GM21576 (cell line): ENCODE results near the gene MED15.
"Not testable (repeated sequence)": the region's sequence is repeated elsewhere in the genome, so short reads cannot be mapped to it uniquely, and the experiment has no call there.

ENCODE experiments used
- ATAC-seq: cut with Tn5 transposase; IDR thresholded peaks from one replicate; pipeline ENCODE4 v1.9.1; 2021; ENCODE audit warnings: mild to moderate bottlenecking, moderate library complexity; ENCODE audit not compliant: unreplicated experiment

Gene MED15

GRCh38 chr22:20581503-20582170 lies 74.2 kb downstream of the MED15 start:
- ATAC-seq: no peak

DNA sequence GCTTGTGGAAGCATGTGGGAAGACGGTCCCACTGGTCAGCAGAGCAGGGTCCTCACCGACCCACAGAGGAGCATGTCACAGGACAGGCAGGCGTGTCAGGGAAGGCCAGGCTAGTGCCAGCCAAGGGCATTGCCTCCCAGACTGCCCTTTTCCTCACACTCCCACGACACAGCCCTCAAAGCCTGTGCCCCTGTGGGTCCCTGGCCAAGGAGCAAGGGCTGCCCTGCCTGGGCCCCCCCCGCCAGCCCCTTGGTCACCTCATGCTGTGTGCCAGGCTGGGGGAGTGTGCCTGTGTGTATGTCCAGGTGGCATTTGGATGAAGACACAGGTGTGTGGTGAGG lies 74.7 kb downstream of the MED15 start:
- ATAC-seq: no peak

DNA sequence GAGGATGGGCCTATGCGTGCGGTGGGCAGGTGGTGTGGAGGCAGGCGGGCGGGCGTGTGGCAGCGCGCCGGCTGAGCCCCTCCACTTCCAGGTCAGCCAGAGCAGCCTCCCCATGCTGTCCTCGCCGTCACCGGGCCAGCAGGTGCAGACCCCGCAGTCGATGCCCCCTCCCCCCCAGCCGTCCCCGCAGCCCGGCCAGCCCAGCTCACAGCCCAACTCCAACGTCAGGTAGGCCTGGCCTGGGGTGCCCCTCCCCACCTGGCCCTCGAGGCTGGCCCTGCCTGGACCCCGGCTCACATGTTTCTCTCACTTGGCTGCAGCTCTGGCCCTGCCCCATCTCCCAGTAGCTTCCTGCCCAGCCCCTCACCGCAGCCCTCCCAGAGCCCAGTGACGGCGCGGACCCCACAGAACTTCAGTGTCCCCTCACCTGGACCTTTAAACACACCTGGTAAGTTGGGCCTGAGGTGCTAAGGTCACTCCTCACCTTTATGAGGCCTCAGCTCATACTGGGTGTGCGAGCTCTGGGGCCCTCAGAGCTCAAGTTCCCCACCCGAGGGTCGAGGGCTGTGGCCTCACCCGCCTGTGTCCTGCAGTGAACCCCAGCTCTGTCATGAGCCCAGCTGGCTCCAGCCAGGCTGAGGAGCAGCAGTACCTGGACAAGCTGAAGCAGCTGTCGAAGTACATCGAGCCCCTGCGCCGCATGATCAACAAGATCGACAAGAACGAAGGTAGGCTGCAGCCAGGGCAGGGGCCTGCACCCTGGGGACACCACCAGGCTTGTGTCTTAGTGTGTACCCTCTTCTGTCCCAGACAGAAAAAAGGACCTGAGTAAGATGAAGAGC lies 75.3 kb downstream of the MED15 start:
- ATAC-seq: no peak

DNA sequence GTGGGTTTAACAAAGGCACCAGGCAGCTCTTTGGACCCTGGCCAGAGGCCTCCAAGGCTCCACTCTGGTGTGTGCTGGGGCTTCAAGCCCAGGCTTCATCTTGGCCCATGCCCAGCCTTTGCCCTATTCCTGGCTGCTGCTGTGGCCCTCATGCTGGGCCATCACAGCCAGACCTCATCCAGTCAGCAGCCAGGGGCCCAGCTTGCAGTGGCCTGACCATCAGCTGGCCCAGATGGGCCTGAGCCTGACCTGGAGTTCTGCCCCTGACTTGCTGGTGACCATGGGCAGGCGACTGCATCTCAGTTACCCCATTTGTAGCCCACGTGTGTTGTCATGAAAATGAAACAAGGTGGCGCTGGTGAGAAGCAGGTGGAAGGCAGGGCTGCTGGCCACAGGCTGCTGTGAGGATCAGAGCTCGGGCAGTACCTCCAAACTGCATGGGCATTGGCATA lies 76.1 kb downstream of the MED15 start:
- ATAC-seq: no peak

DNA sequence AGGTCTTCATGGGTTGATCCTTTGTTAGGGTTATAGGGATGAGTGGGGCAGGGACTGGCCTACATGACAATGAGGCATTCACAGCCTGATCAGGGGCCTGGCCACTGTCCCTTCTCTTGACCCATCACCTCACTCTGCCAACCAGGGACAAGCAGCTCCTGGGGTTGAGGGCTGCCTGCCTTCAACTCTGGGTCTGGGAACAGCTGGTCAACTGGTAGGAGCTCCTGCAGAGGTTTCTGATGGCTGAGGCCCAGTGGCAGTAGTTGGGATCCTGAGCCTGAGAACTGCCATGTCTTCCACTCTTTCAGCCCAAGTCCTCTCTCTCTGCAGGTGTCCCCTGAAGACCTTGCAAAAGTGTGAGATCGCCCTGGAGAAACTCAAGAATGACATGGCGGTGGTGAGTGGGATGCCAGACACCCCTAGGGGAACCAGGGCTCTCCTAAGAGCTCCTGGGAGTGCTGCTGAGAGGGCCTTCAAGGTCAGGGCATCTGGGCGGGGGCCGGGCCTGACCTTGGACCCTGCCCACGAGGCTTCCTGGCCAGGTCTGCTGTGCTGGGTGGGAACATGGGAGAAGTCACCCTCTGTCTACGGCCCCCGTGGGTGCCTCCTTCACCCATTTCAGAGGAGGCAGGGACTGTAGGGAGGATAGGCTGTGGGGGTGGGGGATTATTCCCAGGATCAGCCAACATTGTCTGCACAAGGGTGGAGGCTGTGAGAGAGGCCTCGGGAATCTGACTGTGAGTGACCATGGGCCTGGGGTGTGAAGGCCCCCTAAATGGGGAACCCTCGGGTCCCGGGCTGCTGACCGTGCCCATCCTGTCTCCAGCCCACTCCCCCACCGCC lies 76.8 kb downstream of the MED15 start:
- no peak for ATAC-seq

GRCh38 chr22:20584872-20585638 lies 77.6 kb downstream of the MED15 start:
- no peak for ATAC-seq

GRCh38 chr22:20585639-20586402 lies 78.4 kb downstream of the MED15 start:
- ATAC-seq: no peak

GRCh38 chr22:20586403-20586745 lies 79.0 kb downstream of the MED15 start:
- no peak for ATAC-seq

GRCh38 chr22:20587206-20587958 lies 80.0 kb downstream of the MED15 start:
- ATAC-seq: no peak

DNA sequence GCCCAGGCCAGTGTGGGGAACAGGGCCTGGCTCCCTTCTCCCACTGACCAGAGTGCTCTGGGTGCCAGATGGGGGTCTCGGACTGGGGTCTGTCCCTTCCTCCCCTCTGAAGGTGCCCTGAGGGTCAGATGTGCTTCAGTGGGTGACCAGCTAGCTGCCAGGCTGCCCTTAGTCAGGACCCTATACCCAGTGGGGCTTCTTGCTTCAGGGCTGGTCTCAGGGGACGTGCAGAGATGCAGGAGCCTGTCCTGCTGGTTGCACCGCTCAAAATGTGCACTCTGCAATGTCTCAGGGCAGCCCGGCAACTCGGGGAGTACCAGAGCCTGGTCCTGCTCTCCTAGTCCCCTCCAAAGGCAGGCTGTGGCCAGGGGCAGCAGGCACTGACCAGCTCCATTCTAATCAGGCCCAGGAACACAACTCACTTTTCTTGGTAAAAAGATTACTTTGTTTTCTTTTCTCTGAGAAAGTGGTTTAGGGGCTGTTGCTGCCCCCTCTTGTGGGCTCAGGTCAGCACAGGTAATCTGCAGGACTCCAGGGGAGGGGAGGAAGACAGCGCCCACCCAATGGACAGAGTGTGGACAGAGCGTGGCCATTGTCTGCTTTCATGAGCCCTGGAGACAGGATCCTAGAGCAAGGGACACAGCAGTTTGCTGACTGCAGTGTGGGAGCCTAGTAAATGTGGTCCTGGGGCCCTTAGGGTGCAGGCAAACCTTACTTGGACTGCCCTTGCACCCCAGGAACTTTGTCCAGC lies 80.9 kb downstream of the MED15 start:
- ATAC-seq: no peak

DNA sequence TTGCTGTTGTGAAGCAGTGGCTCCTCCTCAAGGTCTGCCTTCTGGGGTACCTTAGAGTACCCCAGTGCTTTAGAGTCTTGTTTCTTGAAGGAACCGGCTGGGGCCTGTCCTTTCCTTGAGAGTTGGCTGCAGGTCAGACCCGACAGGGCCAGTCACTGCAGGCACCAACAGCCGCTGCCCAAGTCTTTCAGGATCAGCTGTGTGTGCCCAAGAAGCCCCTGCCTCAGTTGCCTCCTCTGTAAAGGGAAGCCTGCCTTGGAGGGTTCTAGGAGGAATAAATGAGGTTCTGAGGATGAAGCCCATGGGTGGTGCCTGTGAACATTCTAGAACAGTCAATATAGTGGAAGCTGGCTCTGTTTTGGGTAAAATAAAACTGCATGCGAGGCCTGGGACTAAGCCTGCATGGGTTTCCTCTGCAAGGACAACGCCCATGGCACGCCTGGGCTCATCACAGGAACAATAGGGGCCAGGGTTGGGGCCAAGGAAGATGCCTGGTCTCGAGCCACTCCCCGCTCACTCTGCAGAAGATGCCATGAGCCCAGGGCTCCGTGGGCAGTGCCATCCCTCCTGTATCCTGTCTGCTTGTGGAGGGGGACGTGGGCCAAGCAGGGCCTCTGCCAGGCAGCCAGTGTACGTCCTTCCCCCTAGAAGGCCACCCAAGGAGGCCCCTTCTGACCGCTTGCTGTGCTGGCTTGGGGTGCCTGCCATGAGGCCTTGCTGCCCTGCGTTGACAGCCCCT lies 81.6 kb downstream of the MED15 start:
- no peak for ATAC-seq

DNA sequence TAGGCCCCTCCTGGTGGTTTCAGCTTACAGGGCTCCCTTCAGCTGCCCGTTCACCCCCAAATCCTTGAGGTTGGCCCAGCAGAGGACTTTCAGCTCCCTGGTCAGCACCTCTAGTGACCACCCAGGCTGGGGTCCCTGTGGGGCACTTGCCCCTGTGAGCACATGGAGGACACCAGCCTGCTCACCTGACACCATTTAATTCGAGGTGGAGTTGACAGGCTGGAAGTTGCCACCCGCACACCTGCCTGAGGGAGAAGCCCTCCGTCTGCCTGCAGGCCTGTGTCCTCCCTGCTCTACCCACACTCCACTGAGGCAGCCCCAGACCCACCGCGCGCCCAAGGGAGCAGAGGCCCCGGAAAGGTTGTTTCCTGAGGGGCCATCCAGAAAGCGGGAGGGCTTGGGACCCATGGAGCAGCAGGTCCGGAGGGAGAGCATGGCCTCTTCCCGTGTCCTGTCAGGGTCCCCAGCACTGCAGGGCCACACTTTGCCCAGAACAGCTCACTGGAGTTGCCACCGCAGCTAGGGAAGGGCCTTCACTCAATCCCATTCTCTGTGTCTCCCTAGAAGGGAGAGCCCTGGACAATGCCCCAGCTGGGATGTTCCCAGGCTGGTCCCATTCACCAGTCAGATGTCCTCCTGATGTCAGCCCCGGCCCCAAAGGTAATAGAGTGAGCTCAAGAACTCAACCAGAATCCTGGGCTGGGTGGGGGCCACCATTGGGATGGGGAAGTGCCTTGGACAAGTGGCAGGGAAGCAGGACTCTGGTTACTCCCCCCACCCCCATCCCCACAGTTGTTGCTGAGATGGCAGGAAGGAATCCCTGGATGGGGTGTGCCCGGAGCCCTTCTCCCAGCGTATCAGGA lies 82.4 kb downstream of the MED15 start:
- ATAC-seq: no peak

DNA sequence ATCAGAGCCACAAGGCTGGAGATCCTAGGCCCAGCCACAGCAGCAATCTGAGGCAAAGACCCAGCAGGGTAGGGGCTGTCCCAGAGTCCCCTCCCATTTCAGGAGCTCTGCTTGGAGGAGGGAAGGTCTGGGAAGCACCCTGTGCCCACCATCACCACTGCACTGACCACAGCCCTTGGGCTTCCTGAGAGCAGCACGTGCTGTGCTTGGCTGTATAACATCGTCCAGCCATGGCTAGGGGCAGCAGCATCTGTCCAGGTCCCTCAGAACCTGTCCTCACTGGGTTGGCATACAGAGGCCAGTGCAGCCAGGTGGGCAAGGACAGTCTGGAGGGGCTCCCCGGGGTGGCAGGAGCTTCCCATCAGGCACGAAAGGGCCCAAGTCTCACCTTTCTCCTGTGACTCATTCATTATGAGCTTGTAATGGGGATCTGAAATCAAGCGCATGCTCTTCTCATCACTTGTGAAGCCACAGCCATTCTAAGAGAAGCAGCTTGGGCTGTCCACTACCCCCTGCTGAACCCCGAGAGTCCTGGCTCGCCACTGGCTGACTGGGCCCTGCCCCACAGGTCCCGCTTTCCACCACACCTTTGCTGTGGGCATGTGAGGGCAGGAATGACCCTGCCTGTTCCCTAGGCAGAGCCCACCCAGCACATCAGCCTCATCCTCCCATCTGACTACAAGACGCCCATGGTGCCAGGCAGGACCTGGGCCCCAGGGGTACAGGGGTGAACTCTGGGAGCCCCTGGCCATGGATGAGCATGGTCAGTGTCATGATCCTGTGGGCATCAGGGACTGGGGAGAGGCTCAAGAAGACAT lies 83.3 kb downstream of the MED15 start:
- no peak for ATAC-seq

- ATAC-seq: no peak
These were observed 83.9 kb downstream of the MED15 start for GRCh38 chr22:20591295-20591645.

DNA sequence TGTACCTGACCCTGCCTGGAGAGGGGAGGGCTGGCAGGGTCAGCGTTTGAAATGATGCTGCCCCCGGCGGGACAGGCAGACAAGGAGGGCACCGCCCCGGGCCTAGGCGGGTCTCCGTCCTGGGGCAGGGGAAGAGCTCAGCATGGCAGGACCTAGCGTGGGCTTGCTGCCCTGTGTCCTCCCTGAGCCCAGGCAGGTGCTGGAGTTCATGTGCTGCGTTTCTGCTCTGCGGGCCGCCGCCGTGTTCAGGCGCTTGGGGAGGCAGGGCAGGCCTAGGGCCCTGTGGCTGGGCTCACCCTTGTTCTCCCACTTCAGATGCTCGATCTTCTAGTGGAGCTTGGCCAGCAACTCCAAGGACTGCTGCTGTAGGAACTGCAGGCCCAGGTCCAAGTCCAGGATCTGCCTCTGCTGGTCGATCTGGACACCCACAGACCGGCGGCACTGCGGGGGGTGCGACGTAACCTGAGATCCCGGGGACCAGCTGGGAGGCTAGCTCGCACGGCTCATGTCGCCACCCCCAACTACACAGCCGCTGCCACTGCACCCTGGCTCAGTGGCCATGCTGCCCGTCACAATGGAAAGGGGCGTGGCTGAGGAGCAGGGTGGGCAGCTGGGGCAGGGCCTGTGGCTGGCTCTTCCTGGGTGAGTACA lies 84.4 kb downstream of the MED15 start:
- ATAC-seq: no peak

GRCh38 chr22:20594038-20594437 lies 86.6 kb downstream of the MED15 start:
- ATAC-seq: not testable (repeated sequence)
